K562 (cell line): ENCODE data around the gene KNDC1. TPM values are rescaled to one million over a fixed set of nuclear protein-coding genes. Genes with fewer than 3 reads are reported as not detected.

Experiments
- ATAC-seq: fragments of 200-7000 bp; cut with Tn5 transposase; 3 replicates; pipeline ENCODE4 v1.9.1; 2020; ENCODE audit warnings: moderate library complexity
- BruUV-seq: library from RNA; stranded (reverse); fragments of 400-500 nt; replicated peaks from 2 replicates; lab custom pipeline; 2021; lab: Mats Ljungman, UMichigan
- CTCF ChIA-PET: fragments of 300-600 bp; formaldehyde crosslinking; extraction: SDS; loops from one replicate; lab custom pipeline; 2021; ENCODE audit warnings: low intra/inter-chr PET ratio; lab: Yijun Ruan, JAX
- POLR2A ChIA-PET: fragments of 300-600, 350-650 bp; sonication (Branson Sonifier 250); formaldehyde crosslinking; extraction: SDS; loops from one replicate; lab custom pipeline; 2021; ENCODE audit warnings: antibody characterized with exemption, inconsistent platforms; lab: Yijun Ruan, JAX
- DNase-seq, 4 experiments: peaks; one replicate each; pipeline versions ENCODE4 v3.0.0 to v3.0.0-alpha.2; 2011 to 2018; ENCODE audit warnings: low spot score in 3 of 4, mixed read lengths in 3 of 4; ENCODE audit errors: extremely low read depth in 1 of 4
- FAIRE-seq: peaks from 2 replicates; lab custom pipeline; 2011; peaks lifted over from hg19 to GRCh38; lab: Jason Lieb, UNC
- H2AFZ ChIP-seq: 2 replicates; pipeline ENCODE4 v1.6.0; 2011; ENCODE audit warnings: low read depth, low read length, control low read depth, inconsistent platforms
- H3K27ac ChIP-seq: fragments of 200-600 bp; 3 replicates; pipeline ENCODE4 v1.8.0; 2011; ENCODE audit warnings: low read depth, mild to moderate bottlenecking, control low read depth, inconsistent platforms, low read length, moderate library complexity, mixed read lengths; ENCODE audit errors: extremely low read depth
- H3K27me3 ChIP-seq, 2 experiments: fragments of 300-600 bp in 1 of 2; 2 replicates in 1 of 2; 3 replicates in 1 of 2; pipeline versions ENCODE4 v1.6.0 to v1.8.0; 2011; ENCODE audit warnings: inconsistent platforms in 2 of 2, low read length in 2 of 2, mild to moderate bottlenecking in 1 of 2, mixed read lengths in 1 of 2, moderate library complexity in 1 of 2; ENCODE audit not compliant: control insufficient read depth in 2 of 2, insufficient read depth in 2 of 2
- H3K36me3 ChIP-seq: fragments of 300-600 bp; 3 replicates; pipeline ENCODE4 v1.8.0; 2011; ENCODE audit warnings: mild to moderate bottlenecking, low read length, inconsistent platforms; ENCODE audit not compliant: control insufficient read depth, insufficient read depth
- H3K4me1 ChIP-seq, 2 experiments: fragments of 200-600 bp in 1 of 2; replicated peaks in 1 of 2; 2 replicates in 1 of 2; 3 replicates in 1 of 2; pipeline versions ENCODE4 v1.5.1 to v1.8.0; 2011; ENCODE audit warnings: inconsistent platforms in 2 of 2, low read length in 2 of 2, mild to moderate bottlenecking in 1 of 2, mixed read lengths in 1 of 2, moderate library complexity in 1 of 2; ENCODE audit not compliant: control insufficient read depth in 2 of 2, insufficient read depth in 2 of 2
- H3K4me2 ChIP-seq: 2 replicates; pipeline ENCODE4 v1.6.1; 2011; ENCODE audit warnings: low read length, control low read depth, inconsistent platforms, mixed read lengths; ENCODE audit not compliant: insufficient read depth
- H3K4me3 ChIP-seq: fragments of 200-600 bp; sonication (generic), shearing (Covaris generic); 2 replicates; pipeline ENCODE4 v1.5.1; 2016; ENCODE audit warnings: control low read depth, inconsistent platforms
- H3K79me2 ChIP-seq: fragments of 200-600 bp; 3 replicates; pipeline ENCODE4 v1.8.0; 2011; ENCODE audit warnings: low read length, inconsistent platforms; ENCODE audit not compliant: control insufficient read depth, insufficient read depth
- H3K9ac ChIP-seq, 2 experiments: 2 replicates each; pipeline versions ENCODE4 v1.6.0 to v1.6.1; 2011; ENCODE audit warnings: low read depth in 2 of 2, low read length in 2 of 2, control low read depth in 1 of 2, inconsistent platforms in 1 of 2, mild to moderate bottlenecking in 1 of 2, mixed read lengths in 1 of 2; ENCODE audit not compliant: insufficient read depth in 1 of 2
- H3K9me1 ChIP-seq: one replicate; pipeline ENCODE4 v1.6.0; 2011; ENCODE audit warnings: inconsistent platforms, mild to moderate bottlenecking, low read length, moderate library complexity; ENCODE audit not compliant: control insufficient read depth, insufficient read depth
- H3K9me3 ChIP-seq: replicated peaks from 2 replicates; pipeline ENCODE4 v1.5.1; 2011; ENCODE audit warnings: low read depth, low read length, inconsistent platforms; ENCODE audit not compliant: control insufficient read depth, insufficient read depth
- H4K20me1 ChIP-seq: replicated peaks from 2 replicates; pipeline ENCODE4 v1.6.1; 2011; ENCODE audit warnings: low read length, inconsistent platforms, mixed read lengths; ENCODE audit not compliant: control insufficient read depth, insufficient read depth
- ETS1 ChIP-seq: conservative IDR thresholded peaks from 2 replicates; pipeline ENCODE4 v1.6.1; 2011; ENCODE audit warnings: low read depth, mild to moderate bottlenecking, low read length; ENCODE audit not compliant: control insufficient read depth
- MBD2 ChIP-seq: sonication (generic); IDR thresholded peaks from 2 replicates; pipeline ENCODE4 v1.6.1; 2016; ENCODE audit warnings: low read depth, borderline replicate concordance
- ZNF232 ChIP-seq: sonication (generic); formaldehyde crosslinking; IDR thresholded peaks from 2 replicates; pipeline ENCODE4 v1.8.0; 2022; ENCODE audit warnings: mild to moderate bottlenecking, missing genetic modification reagents
- ZNF75A ChIP-seq: fragments of 450-650 bp; formaldehyde crosslinking; IDR thresholded peaks from 2 replicates; pipeline ENCODE4 v1.4.0; 2020; ENCODE audit warnings: mild to moderate bottlenecking
- WGBS: fragments of 100-300 bp; shearing (Covaris generic); methylation state at CpG from one replicate; pipeline ENCODE4 v1.1.6; 2016; ENCODE audit warnings: low coverage, mixed read lengths; ENCODE audit not compliant: insufficient coverage; ENCODE audit errors: missing lambda C conversion rate; 5-methylcytosine and 5-hydroxymethylcytosine counted together
- in situ Hi-C: fragments of 300-500 bp; cut with MboI; formaldehyde crosslinking; loops from 4 replicates; pipeline ENCODE4 v1.15.0; 2018; ENCODE audit warnings: inconsistent platforms, mixed read lengths
- intact Hi-C: fragments of 100-400 bp; cut with micrococcal nuclease; formaldehyde crosslinking; loops from 2 replicates; pipeline ENCODE4 v1.14.2; 2022
- polyA plus RNA-seq, 8 experiments: library from polyadenylated mRNA; depleted of rRNA in 4 of 8; stranded (reverse) in 5 of 8; unstranded in 3 of 8; fragments of >200 nt; fragmentation: Nextera tagmentation in 2 of 8; fragmentation: Illumina TruSeq in 1 of 8; extraction: Ambion mirVana in 2 of 8; extraction: Trizol in 1 of 8; gene quantifications; 2 replicates each; pipeline versions ENCODE4 v1.2.1 to v1.2.3, GENCODE V29; 2011 to 2014; ENCODE audit warnings: inconsistent platforms in 1 of 8, missing spikeins in 1 of 8
- total RNA-seq, 7 experiments: library from RNA; depleted of rRNA in 6 of 7; stranded (reverse); fragments of >200 nt in 6 of 7; fragmentation: Illumina TruSeq in 2 of 7; extraction: Trizol in 2 of 7; gene quantifications; 2 replicates each; pipeline versions ENCODE4 v1.2.1 to v1.2.3, GENCODE V29; 2011 to 2021; ENCODE audit warnings: low replicate concordance in 1 of 7

Gene KNDC1
- total and polyA plus RNA-seq, 9 of the 15 experiments (the other 6 are each of a cell fraction or from before 2014, with no cell fraction given), result 0.07 to 0.26 (median 0.11) TPM; not detected in 6

GRCh38 chr10:133215586-133215985 is 55.6 kb downstream of the KNDC1 start:
- FAIRE-seq, result no peak
- no peak overlapping the region for H3K4me3 ChIP-seq
- TF ChIP-seq ETS1 (no peak), MBD2 (no peak), ZNF232 (CRISPR knock-in tag) (no peak), ZNF75A (CRISPR knock-in tag) (no peak)
- TF ChIP-seq, all 486 proteins: peak for 0
- Histone ChIP-seq H3K27ac (no peak overlapping the region), H3K4me2 (no peak overlapping the region), H3K9me1 (no peaks in the 10 kb centered on the region), H3K9me3 (no peaks in the 10 kb centered on the region), H4K20me1 (no peaks in the 10 kb centered on the region), H3K9ac (no peak overlapping the region), H3K79me2 (no peaks in the 10 kb centered on the region), H3K27me3 (peaks cover 5 to 55% of the 10 kb centered on the region in 2 experiments), H2AFZ (no peak overlapping the region), H3K36me3 (no peaks in the 10 kb centered on the region), H3K4me1 (peaks cover 0 to 59% of the 10 kb centered on the region in 2 experiments; a peak in 2 of 5 replicates)
- in situ Hi-C loops, result no loop called here
- WGBS, result 43% methylated on average over 18 of the region's 27 CpGs
- ChIA-PET POLR2A (interaction anchor here (0.6 kb wide), 1 partner anchor 21 kb away, joined by 3 read pairs; no protein-coding TSS in a partner anchor), CTCF (interaction anchor here (0.6 kb wide), 1 partner anchor 22 kb away, joined by 3 read pairs; no protein-coding TSS in a partner anchor)
- ATAC-seq (no peak), DNase-seq (no peak)
- intact Hi-C loops, result no loop called here
- no TSS peak for BruUV-seq
